Small intestine (tissue), 7 donors: ENCODE data around the gene SPAAR. TPM values are rescaled to one million over a fixed set of nuclear protein-coding genes. Genes with fewer than 3 reads are reported as not detected.
"Not testable (repeated sequence)": the region's sequence is repeated elsewhere in the genome, so short reads cannot be mapped to it uniquely, and the experiment has no call there.

Source experiments
- DNase-seq, 2 donors: peaks; one replicate each; pipeline versions ENCODE4 v3.0.0 to v3.0.0-alpha.2; 2013
- FAIRE-seq: peaks from 2 replicates; lab custom pipeline; 2012; peaks lifted over from hg19 to GRCh38; lab: Jason Lieb, UNC
- H3K27ac ChIP-seq, 3 donors: one replicate each; pipeline ENCODE4 v1.5.1; 2013; ENCODE audit warnings: low read length in 2 of 3, mild to moderate bottlenecking in 2 of 3, control low read depth in 1 of 3, inconsistent platforms in 1 of 3, low read depth in 1 of 3, moderate library complexity in 1 of 3
- H3K27me3 ChIP-seq, 3 donors: one replicate each; pipeline ENCODE4 v1.6.1; 2013; ENCODE audit warnings: low read length in 3 of 3, inconsistent platforms in 1 of 3; ENCODE audit not compliant: control insufficient read depth in 3 of 3, insufficient read depth in 3 of 3
- H3K36me3 ChIP-seq, 3 donors: one replicate each; pipeline ENCODE4 v1.6.1; 2013; ENCODE audit warnings: low read length in 3 of 3, inconsistent platforms in 1 of 3, low read depth in 1 of 3, mild to moderate bottlenecking in 1 of 3, moderate library complexity in 1 of 3; ENCODE audit not compliant: control insufficient read depth in 3 of 3, insufficient read depth in 2 of 3
- H3K4me1 ChIP-seq, 3 donors: one replicate each; pipeline ENCODE4 v1.6.1; 2013; ENCODE audit warnings: low read length in 2 of 3, inconsistent platforms in 1 of 3, low read depth in 1 of 3, mild to moderate bottlenecking in 1 of 3, moderate library complexity in 1 of 3; ENCODE audit not compliant: control insufficient read depth in 3 of 3, insufficient read depth in 2 of 3
- H3K4me3 ChIP-seq, 3 donors: one replicate each; pipeline ENCODE4 v1.5.1; 2013; ENCODE audit warnings: low read length in 3 of 3, control low read depth in 1 of 3, inconsistent platforms in 1 of 3, low read depth in 1 of 3, mild to moderate bottlenecking in 1 of 3, moderate library complexity in 1 of 3
- H3K9me3 ChIP-seq, 2 donors: one replicate each; pipeline ENCODE4 v1.6.1; 2013; ENCODE audit warnings: low read depth in 1 of 2, low read length in 1 of 2; ENCODE audit not compliant: control insufficient read depth in 2 of 2, insufficient read depth in 1 of 2
- WGBS, 3 donors: extraction: QIAGEN DNeasy Blood & Tissue Kit; methylation state at CpG; one replicate each; pipeline ENCODE4 v1.1.7; 2013; 5-methylcytosine and 5-hydroxymethylcytosine counted together
- polyA plus RNA-seq, 4 donors: library from polyadenylated mRNA; stranded (reverse) in 3 of 4; unstranded in 1 of 4; fragments of 200-250 nt in 3 of 4; fragments of 120-200 nt in 1 of 4; gene quantifications; one replicate each; pipeline versions ENCODE4 v1.2.1 to v1.2.3, GENCODE V29; 2013
- donor health status: healthy with polysubstance abuse.
- donor health status: control.
- donor health status: control.
- donor health status: Bipolar disorder and iron deficiency.
- donor health status: healthy.

The SPAAR gene
- polyA plus RNA-seq, 4 donors, result 0.45 to 0.81 (median 0.54) TPM

DNA sequence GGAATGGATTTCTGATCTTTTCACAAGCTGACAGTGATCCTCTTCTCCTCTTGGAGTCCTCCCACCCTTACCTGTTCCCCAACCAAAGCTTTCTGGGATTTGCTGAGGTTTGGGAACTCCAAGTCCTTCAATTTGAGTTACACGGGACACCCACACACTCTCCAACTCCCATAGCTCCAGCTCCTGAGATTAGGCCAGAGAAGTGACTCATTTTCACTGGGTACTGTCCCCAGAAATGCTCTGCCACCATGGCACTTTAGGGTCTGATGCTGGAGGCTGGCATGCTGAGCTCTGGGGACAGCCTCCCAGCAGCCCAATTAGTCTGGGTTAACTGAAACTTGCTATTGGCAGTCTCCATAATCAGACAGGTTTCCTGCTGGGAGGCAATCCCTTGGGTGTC lies 17.2 kb upstream of the SPAAR start:
- Histone ChIP-seq H3K36me3 (no peaks in the 10 kb centered on the region), H3K27ac (no peak overlapping the region), H3K27me3 (peaks cover 0 to 2% (median 0%) of the 10 kb centered on the region in 3 donors), H3K9me3 (no peaks in the 10 kb centered on the region), H3K4me1 (no peaks in the 10 kb centered on the region), H3K4me3 (no peak overlapping the region)
- DNase-seq (no peak), FAIRE-seq (no peak)
- WGBS, 3 donors, result 57 to 90% (median 83%) methylated on average over 1 of the region's 1 CpG

DNA sequence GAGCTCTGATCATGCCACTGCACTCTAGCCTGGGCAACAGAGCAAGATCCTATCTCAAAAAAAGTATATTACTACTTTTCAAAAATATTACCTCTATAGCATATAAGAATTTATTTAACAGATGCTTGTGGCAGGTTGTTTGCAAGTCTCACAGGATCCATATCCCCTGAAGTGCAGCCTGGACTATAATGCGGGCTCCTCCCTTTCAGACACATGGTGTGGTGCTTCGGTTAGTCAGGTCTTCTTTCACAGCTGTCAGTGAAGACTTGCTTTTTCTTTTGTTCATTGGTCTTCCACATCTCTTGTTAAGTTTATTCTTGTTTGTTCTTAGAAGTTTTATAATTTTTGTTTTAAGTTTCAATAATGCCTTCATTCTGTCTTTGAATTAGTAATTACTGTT lies 12.7 kb upstream of the SPAAR start:
- H3K27me3 ChIP-seq, result peaks cover 0 to 2% (median 0%) of the 10 kb centered on the region in 3 donors
- no peak for FAIRE-seq
- 87 to 95% (median 91%) methylated on average over 2 of the region's 2 CpGs for WGBS, 3 donors
- no peaks in the 10 kb centered on the region for H3K9me3 ChIP-seq
- H3K4me1 ChIP-seq, result no peaks in the 10 kb centered on the region
- no peak overlapping the region for H3K4me3 ChIP-seq
- H3K36me3 ChIP-seq, result no peaks in the 10 kb centered on the region
- no peak overlapping the region for H3K27ac ChIP-seq
- no peak for DNase-seq

DNA sequence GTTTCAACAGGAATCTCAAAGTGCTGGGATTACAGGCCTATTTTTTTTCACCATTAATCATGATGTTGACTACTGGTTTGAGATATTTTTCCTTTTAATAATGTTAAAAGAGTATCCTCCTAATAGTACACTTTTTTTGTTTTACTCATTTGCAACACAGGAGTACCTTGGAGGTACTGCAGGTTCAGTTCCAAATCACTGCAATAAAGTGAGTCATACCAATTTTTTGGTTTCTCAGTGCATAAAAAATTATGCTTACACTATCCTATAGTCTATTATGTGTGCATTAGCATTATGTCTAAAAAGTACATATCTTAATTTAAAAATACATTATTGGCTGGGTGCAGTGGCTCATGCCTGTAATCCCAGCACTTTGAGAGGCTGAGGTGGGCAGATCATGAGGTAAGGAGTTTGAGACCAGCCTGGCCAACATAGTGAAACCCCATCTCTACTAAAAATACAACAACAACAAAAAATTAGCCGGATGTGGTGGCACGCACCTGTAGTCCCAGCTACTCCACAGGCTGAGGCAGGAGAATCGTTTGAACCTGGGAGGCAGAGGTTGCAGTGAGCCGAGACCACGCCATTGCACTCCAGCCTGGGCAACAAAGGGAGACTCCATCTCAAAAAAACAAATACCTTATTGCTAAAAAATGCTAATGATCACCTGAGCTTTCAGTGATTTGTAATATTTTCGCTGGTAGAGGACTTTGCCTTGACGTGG lies 11.8 kb upstream of the SPAAR start:
- H3K9me3 ChIP-seq, H3K4me1 ChIP-seq, H3K36me3 ChIP-seq, H3K27ac ChIP-seq, H3K27me3 ChIP-seq, H3K4me3 ChIP-seq, DNase-seq, FAIRE-seq: not testable (repeated sequence)
- WGBS, 3 donors, result 84 to 90% (median 86%) methylated on average over 7 of the region's 7 CpGs

DNA sequence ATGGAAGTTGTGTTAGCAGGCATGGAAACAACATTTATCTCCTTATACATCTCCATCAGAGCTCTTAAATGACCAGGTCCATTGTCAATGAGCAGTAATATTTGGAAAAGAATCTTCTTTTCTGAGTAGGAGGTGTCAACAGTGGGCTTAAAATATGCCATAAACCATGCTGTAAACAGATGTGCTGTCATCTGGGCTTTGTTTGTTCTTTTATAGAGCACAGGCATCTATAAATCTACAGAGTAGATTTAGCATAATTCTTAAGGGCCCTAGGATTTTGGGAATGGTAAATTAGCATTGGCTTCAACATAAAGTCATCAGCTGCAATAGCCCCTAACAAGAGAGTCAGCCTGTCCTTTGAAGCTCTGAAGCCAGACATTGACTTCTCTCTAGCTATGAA lies 11.0 kb upstream of the SPAAR start:
- Histone ChIP-seq H3K27me3 (no peaks in the 10 kb centered on the region), H3K4me1 (no peaks in the 10 kb centered on the region), H3K27ac (no peak overlapping the region), H3K9me3 (no peaks in the 10 kb centered on the region), H3K36me3 (no peaks in the 10 kb centered on the region), H3K4me3 (no peak overlapping the region)
- DNase-seq (no peak), FAIRE-seq (no peak)

DNA sequence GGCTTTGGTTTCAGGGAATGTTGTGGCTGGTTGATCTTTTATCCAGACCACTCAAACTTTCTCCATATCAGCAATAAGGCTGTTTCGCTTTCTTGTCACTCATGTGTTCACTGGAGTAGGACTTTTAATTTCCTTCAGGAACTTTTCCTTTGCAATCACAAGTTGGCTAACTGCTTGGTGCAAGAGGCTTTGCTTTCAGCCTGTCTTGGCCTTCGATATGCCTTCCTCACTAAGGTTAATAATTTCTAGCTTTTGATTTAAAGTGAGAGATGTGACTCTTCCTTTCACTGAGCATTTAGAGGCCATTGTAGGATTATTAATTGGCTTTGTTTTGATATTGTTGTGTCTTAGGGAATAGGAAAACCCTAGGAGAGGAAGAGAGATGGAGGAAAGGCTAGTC lies 10.3 kb upstream of the SPAAR start:
- Histone ChIP-seq H3K36me3 (no peaks in the 10 kb centered on the region), H3K9me3 (no peaks in the 10 kb centered on the region), H3K4me1 (no peaks in the 10 kb centered on the region), H3K27ac (no peak overlapping the region), H3K4me3 (no peak overlapping the region), H3K27me3 (no peaks in the 10 kb centered on the region)
- no peak for FAIRE-seq
- no peak for DNase-seq
- 34 to 62% (median 39%) methylated on average over 2 of the region's 2 CpGs for WGBS, 3 donors

DNA sequence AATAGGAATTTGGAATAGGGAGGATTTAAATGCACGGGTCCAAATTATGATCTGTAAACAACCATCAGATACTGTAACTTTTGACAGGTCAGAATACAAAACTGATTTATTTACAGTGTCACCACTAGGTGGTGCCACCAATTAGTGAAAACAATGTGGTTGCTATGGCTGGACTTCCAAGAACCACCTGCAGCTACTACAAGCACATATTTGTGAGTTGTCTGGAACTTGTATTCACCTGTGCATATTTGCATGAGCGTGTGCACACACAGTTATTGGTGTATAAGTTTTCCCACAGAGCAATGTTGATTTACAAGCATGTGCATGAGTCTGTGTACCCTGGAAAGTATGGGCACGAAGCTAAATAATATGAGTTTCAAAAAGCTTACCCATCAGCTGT lies 6.2 kb upstream of the SPAAR start:
- no peak overlapping the region for H3K27ac ChIP-seq
- H3K4me1 ChIP-seq, result peaks cover 8 to 36% (median 11%) of the 10 kb centered on the region in 3 donors
- no peak for FAIRE-seq
- peaks cover 0 to 2% (median 0%) of the 10 kb centered on the region in 3 donors for H3K36me3 ChIP-seq
- H3K4me3 ChIP-seq, result no peak overlapping the region
- no peaks in the 10 kb centered on the region for H3K27me3 ChIP-seq
- H3K9me3 ChIP-seq, result no peaks in the 10 kb centered on the region
- 24 to 36% (median 29%) methylated on average over 3 of the region's 3 CpGs for WGBS, 3 donors
- DNase-seq, result peak; percentile 80 to 82

DNA sequence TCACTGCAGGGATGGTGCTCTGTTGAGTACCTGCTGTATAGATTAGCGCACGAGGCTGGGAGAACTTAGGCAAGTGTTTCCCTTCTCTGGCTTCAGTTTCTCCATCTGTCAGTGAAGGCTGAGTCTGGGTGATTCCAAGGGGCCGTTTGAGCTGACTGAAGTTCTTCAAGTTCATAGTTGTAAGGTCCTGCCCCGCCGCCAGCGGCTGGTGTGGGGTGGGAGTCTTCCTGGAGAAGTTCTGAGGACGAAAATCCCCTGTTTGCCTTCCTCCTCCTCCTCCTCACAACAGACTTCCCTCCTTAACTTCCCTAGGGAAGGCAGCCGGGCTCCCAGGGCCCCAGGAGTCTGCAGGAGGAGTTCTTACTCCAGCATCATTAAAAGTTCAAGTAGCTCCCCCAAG lies 5.0 kb upstream of the SPAAR start:
- 71 to 74% (median 72%) methylated on average over 8 of the region's 8 CpGs for WGBS, 3 donors
- H3K4me1 ChIP-seq, result peaks cover 17 to 48% (median 23%) of the 10 kb centered on the region in 3 donors

DNA sequence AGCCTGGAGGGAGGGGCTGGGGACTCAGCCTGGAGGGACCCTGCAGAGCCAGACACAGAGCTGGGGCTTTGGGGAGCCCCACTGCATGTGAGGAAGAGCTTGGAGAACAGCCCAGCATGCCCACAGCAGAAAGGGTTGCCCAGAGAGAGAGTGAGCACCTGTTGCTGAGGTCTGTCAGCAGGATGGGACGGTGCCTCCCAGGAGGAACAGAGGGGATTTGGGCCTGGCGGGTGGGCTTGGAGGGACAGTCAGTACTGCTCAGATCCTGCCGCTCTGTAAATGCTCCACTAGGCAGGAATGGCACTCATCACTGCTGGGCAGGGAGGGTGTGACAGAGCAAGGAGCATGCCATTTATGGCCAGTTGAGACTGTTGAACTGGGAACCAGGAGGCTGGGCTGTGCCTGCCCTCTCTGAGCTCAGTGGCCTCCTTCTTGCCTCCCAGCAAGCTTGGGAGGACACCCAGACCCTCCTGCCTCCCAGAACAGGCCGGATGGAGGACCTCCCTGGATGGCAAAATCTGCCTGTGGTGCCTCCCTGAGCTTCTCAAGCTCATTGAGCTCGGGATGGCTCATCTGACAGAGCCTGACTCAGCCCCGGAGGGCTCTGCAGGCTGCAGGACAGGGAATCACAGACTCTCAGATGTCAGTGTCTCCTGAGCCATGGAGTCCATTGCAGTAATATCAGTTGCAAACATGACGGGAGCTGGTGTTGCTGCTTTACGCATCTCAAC lies 4.1 kb upstream of the SPAAR start:
- 43 to 63% (median 56%) methylated on average over 8 of the region's 8 CpGs for WGBS, 3 donors
- DNase-seq, result peak; percentile 44 to 80
- Histone ChIP-seq H3K36me3 (peaks cover 0 to 2% (median 0%) of the 10 kb centered on the region in 3 donors), H3K27me3 (no peaks in the 10 kb centered on the region), H3K4me3 (no peak overlapping the region), H3K27ac (peak overlapping the region; percentile 85 to 97 (median 97)), H3K9me3 (no peaks in the 10 kb centered on the region), H3K4me1 (peaks cover 22 to 52% (median 29%) of the 10 kb centered on the region in 3 donors)
- no peak for FAIRE-seq

More for the DNA sequence above, 5.0 kb upstream of the SPAAR start:
- DNase-seq (no peak), FAIRE-seq (no peak)
- no peaks in the 10 kb centered on the region for H3K27me3 ChIP-seq
- no peak overlapping the region for H3K27ac ChIP-seq
- peaks cover 0 to 2% (median 0%) of the 10 kb centered on the region in 3 donors for H3K36me3 ChIP-seq
- H3K4me3 ChIP-seq, result no peak overlapping the region
- no peaks in the 10 kb centered on the region for H3K9me3 ChIP-seq
